HG02870 (cell line): ENCODE measurements around the gene MRPL38.
"Not testable (repeated sequence)": the region's sequence is repeated elsewhere in the genome, so short reads cannot be mapped to it uniquely, and the experiment has no call there.

ENCODE experiments used
- ATAC-seq: cut with Tn5 transposase; IDR thresholded peaks from one replicate; pipeline ENCODE4 v1.9.1; 2021; ENCODE audit warnings: mild to moderate bottlenecking, moderate library complexity; ENCODE audit not compliant: unreplicated experiment

Gene MRPL38

DNA sequence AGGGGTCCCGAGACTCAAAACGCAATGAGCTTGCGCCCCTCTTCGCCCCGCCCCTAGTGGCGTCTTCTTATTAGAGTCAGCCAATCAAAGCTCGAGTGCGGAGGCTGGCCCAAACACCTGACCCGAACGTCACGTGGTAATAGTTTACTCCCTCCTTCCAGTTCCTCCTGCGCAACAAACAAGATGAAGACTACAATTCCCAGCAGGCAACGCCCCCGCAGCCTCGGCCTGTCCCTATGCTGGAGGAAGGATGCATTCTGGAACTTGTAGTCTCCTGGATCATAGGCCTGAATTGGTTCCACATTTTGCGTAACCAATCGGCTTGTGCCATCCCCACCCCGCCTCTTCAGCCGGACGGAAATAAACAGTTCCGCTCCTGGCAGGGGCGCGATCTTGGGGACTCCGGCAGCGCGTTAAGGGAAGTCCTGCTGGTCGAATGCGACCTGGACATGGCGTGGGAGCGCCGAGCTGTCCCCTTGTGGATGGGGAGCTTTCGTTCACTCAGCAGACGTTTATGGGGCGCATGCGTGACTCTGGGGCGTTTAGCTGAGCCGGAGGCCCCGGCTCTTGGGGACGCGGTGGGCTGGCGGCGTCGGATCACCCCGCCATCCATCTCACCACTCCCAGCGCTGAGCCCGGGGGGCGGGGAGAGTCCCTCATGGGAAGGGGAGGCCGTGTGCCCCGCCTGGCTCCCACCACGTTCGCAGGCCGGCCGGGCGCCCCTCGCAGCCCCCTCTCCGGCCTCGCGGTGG is 49.2 kb downstream of the MRPL38 start, which contains the start of gene WBP2:
WBP2 (minus strand) TSS at position 26 of the 752 bp plus-strand sequence. CDS start 38 bp downstream, outside the sequence.
- ATAC-seq = peak; percentile 90

DNA sequence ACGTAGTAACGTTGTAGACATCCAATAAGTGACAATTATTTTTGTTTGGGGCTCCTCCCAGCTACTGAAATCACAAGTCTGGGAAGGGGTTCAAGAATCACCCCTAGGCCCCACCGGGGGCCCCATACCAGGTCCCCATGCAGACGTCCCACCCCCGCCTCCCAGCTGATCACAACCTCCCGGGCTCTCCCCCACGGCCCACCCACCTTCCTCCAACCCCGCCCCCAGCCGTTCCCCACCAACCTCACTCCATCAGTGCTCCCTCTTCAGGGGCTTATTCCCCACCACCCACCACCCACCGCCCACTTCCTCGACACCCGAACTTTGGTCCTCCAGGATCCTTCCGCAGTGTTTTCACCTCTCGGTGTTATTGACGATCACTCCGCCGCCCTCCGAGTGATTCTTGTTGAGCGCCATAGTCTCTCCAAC is 49.8 kb downstream of the MRPL38 start:
- no peak for ATAC-seq

DNA sequence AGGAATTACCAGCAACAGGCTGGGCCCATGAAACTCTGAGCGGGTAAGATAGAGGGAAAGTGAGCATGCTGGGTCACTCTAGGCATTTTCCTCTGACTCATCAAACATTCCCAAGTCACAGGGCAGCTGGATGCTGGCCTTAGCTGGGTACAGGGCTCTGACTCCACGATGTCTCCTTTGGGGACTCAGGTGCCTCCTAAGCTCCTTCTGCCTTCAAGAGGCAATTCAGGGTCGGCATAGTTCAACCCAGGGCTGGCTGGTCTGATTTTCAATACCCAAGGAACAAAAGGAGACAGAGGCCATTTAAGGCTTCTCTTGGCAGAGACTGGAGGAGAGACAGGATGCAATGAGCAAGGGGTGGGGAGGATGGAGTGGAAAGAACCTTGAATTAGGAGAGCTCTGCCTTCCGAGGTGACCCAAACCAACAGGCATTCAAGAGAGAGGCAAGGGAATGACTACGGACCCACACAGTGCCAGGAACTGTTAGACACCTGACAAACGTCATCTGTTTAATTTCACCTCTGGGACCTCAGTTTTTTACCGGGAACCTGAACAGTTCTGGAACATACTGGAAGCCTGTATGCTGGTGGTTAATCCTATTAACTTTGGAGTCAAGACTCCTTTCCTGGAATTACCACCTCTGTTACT is 50.5 kb downstream of the MRPL38 start:
- ATAC-seq = no peak

DNA sequence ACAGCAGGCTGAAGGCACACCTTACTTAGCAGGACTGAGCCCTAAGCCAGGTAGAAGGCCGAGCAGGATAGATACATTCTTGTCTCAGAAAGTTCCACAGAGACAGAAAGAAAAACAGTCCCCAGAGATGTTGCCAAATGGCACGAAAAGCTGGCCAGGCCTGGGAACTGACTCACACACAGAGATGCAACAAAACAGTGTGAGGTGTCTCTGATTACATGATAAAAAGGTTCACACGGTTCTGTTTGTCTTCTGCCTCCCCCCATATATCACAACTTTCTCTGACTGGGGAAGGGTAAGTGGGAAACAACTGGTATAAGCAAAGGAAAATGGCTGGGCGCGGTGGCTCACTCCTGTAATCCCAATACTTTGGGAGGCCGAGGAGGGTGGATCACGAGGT is 51.3 kb downstream of the MRPL38 start:
- no peak for ATAC-seq

DNA sequence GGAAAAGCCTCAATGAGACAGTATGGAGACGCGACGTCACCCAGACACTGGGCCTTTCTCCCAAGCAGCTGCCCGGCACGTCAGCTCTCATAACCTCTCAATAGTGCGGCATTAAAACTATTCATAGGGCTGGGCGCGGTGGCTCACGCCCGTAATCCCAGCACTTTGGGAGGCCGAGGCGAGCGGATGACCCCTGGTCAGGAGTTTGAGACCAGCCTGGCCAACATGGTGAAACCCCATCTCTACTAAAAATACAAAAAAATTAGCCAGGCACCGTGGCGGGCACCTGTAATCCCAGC is 53.0 kb downstream of the MRPL38 start:
- not testable (repeated sequence) for ATAC-seq

DNA sequence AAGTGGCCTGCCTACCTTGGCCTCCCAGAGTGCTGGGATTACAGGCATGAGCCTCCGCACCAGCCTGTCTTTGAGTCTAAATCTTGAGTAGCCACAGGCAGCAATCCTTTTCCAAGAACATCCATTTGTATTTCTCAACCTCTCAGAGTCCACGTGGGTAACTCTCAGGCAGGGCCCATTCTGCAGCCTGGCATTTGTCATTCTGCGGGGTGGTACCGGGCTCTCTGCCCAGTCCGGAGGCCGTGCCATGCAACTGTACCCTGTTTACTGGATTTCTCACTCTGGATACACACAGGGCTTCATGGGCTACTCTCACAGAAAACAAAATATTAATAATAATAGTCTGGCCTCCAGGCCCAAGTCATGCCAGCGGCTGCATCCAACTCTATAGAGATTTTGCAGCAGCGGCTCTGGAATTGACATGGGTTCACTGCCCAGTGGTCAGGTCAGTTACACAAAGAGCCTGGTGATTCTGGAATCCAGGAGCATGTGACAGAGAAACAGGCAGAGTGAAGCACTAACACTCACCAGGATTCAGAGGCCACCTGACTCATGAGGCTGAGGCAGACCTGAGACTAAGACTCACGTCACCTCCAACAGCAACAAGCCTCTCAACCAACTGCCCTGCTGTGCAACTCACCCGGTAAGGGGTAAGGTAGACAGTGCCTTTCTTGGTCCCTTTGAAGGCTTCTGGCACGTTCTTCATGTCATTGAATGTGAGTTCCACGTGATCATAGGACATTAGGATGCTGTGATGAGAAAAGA is 53.6 kb downstream of the MRPL38 start:
- no peak for ATAC-seq

DNA sequence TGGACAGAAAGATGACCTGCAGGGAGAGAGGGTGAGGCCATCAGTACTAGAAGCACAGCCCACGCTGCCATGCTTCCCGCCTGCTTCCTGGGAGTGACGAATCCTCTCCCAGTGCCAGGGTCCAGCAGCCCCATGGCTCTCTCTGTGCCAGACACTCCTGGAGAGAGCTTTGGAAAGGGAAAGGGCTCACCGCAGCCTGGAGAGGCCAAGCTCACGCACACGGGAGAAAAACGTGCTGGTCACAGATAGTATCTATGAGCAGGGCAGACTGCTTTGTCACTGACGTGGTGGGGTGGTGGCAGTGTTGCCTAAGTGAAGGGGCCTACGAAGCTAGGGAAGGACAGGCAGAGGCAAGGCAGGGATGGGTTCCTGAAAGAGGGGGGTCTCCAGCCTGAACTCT is 55.0 kb downstream of the MRPL38 start:
- ATAC-seq = no peak

DNA sequence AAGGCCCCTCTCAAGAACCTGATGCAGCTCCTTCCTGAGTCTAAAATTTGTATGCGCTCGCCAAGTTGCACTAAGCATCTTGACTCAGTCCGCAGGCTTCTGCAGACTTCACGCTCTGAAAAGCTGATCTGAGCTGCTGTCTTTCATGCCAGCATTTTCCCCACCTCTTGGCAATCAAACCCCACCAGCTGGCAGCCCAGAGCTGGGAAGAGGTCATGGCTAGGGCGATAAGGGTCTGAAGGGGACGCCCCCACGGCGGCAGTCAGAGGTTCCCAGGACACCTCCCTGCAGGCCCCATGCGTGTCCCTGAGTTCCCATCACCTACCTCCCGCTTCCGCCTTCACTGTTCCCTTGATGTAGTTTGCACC is 55.4 kb downstream of the MRPL38 start:
- no peak for ATAC-seq
